Fibroblast of pulmonary artery (primary cell): ENCODE results near the gene GREM2.

Experiments used
- DNase-seq: peaks from one replicate; pipeline ENCODE4 v3.0.0-alpha.2; 2010; ENCODE audit warnings: low read depth
- H3K4me3 ChIP-seq: replicated peaks from 2 replicates; pipeline ENCODE4 v1.5.1; 2011; ENCODE audit warnings: low read depth, mild to moderate bottlenecking, control low read depth, low read length, moderate library complexity
- TF ChIP-seq, protein P1 (sequence below): IDR thresholded peaks from 2 replicates; pipeline ENCODE4 v1.5.1; 2011; ENCODE audit warnings: mild to moderate bottlenecking, control low read depth, low read length, inconsistent platforms; ENCODE audit errors: missing control alignments

The GREM2 gene

DNA sequence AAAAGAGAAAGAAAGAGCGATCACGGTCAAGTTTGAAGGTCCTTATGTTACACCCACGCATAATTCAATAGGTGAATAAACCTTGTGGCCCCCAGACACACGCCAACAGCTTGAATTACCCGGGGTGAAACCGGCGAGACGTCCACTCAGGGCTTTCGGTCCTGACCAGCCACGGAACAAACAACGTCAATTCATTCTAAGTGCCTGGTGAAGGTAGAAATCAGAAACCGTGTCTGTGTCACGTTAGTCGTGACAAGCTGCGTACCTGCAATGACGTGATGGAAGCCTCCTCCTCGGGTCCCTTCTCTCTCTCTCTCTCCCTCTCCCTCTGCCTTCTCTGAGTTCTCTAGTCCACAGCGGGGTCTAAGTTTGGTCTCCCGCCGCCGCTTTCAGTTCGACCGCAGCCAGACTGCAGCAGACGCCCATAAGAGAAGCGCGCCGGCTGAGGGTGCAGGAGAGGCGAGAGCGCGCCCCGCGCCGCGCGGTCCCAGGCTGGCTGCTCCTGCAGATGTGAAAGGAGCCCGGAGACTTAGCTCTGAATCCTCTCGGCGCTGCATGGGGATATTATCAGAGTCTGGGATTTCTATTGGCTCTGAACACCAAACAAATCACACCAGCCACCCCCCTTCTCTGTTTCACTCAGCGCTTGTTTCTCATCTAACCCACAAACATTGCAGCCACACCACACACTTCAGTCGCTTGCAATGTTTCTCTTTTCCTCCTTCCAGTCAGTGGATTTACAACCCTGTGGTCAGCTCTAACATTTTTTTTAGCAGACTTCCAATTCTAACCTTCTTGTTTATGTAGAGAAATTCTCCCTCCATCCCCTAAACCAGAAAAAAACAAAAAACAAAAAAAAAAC, at the start of gene GREM2:
TSS of gene GREM2 (minus strand) at position 537 of the 862 bp plus-strand sequence. CDS start 118,680 bp downstream, outside the sequence.
- H3K4me3 ChIP-seq = peak within 1 kb of the TSS; percentile 63
- TF ChIP-seq, protein P1, sequence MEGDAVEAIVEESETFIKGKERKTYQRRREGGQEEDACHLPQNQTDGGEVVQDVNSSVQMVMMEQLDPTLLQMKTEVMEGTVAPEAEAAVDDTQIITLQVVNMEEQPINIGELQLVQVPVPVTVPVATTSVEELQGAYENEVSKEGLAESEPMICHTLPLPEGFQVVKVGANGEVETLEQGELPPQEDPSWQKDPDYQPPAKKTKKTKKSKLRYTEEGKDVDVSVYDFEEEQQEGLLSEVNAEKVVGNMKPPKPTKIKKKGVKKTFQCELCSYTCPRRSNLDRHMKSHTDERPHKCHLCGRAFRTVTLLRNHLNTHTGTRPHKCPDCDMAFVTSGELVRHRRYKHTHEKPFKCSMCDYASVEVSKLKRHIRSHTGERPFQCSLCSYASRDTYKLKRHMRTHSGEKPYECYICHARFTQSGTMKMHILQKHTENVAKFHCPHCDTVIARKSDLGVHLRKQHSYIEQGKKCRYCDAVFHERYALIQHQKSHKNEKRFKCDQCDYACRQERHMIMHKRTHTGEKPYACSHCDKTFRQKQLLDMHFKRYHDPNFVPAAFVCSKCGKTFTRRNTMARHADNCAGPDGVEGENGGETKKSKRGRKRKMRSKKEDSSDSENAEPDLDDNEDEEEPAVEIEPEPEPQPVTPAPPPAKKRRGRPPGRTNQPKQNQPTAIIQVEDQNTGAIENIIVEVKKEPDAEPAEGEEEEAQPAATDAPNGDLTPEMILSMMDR = no peak
- DNase-seq = peak; percentile 58

DNA sequence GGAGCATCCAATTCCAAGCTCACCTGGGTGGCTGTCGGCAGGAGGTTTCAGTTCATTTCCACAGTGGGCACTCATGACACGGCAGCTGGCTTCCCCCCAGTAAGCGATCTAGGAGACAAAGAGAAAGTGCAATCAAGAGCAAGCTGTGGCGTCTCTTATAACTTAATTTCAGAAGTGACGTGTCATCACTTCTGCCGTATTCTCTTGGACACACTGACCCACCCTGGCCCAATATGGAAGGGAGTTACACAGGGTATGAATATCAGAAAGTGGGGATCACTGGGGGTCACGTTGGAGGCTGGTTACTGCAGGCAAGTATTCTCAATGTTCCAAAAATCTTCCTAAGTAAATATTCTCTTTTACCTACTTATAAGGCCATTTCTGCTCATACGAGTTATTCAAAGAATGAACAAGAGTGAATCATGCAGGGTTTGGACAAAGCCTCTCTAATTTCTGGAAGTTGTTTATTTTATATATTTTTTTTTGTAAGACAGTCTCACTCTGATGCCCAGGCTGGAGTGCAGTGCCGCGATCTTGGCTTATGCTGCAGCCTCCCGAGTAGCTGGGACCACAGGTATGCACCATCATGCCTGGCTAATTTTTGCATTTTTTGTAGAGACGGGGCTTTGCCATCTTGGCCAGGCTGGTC, 46.5 kb upstream of the GREM2 start:
- no peak for DNase-seq
- TF ChIP-seq, protein P1 = no peak
- H3K4me3 ChIP-seq = no peak overlapping the region

DNA sequence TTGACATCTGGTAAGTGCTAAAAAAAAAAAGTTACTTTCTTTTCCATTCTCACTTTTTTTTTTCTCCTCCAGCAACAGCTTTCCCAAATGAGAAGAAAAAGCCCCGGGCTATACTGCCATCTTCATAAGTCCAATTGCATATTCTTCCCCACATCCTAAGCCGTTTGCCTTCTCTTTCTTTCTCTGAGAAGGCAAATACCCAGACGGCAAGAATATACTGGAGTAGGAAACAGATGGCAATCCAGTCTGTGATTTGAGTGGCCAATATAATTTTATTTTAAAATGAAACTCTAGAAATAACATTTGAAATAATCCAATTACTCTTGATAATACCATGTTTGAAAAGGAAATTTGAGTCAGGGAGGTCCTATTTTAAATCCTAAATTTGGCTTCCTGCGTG, 44.6 kb upstream of the GREM2 start:
- TF ChIP-seq, protein P1 = no peak
- no peak overlapping the region for H3K4me3 ChIP-seq
- no peak for DNase-seq

DNA sequence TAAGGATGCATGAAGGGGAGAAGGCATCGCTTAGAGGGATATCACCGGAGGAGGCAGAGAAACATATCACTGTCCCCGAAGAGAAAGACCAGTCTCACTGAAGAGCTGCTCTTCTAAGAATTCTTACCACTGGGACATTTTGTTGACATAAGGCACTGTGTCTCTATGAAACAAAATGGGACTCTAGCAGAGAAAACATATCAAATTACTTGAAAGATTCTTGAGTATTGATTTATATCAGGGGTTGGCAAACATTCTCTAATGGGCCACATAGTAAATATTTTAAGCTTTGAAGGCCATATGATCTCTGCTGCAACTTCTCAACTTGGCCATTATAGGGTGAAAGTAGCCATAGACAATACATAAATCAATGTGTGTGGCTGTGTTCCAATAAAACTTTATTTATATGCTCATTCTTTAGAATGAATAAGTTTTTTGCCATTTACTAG, 41.0 kb upstream of the GREM2 start:
- TF ChIP-seq, protein P1 = no peak
- H3K4me3 ChIP-seq = no peak overlapping the region
- DNase-seq = no peak

DNA sequence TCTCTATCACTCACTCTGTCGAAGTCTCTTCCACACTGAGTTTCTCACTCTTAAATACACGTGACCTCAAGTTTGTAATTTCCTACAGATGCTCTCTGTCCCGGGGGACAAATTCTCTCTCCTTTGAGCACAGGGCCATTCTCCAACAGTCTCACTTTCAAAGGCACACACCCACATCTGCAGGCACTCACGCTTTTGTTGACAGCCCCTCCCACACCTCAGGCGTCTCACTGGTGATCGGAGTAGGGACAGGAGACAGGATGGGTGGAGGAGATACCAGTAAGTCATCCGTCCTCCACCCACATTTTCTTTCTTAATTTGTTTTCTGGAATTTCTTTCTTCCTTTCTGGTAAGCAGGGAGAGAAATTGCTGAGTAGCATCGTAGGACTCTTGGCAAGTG, 40.6 kb upstream of the GREM2 start:
- no peak for DNase-seq
- no peak overlapping the region for H3K4me3 ChIP-seq

DNA sequence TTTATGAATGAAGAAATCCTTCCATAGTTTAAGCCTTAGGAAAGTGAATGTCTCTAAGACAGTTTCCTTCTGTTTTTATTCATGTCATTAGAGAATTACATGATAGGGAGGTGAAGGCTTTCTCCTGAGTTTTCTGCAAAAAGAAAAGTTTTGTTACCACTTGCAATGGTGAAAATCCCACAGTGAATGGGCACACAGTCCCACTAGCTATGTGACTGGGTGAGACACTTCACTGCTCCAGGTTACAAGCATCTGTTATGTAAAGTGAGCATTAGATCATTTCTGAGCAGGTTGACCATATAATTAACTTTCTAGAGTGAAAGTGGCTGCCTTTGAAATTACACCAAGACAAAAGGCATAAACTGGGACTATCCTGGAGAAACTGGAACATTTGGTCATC, 38.9 kb upstream of the GREM2 start:
- TF ChIP-seq, protein P1 = no peak
- DNase-seq = no peak

More for the DNA sequence above, 40.6 kb upstream of the GREM2 start:
- TF ChIP-seq, protein P1 = no peak

More for the DNA sequence above, 38.9 kb upstream of the GREM2 start:
- H3K4me3 ChIP-seq = no peak overlapping the region
